Measurements from ENCODE around the gene PCK2. TPM values are rescaled to one million over a fixed set of nuclear protein-coding genes. Genes with fewer than 3 reads are reported as not detected.

PCK2 gene
- total and polyA plus RNA-seq, 2 of the 13 experiments (the other 11 are each of a cell fraction or from before 2014, with no cell fraction given), result 129 to 272 TPM

GRCh38 chr14:24098229-24098926 is 4.3 kb downstream of the PCK2 start (continued):
- TF ChIP-seq ZNF407 (CRISPR knock-in tag; IDR thresholded peaks at IDR 0.05; ENCODE audit: not compliant biosample characterization) (peak; percentile 28), GLMP (CRISPR knock-in tag; IDR thresholded peaks at IDR 0.05; ENCODE audit: borderline replicate concordance) (no peak), ZNF773 (CRISPR knock-in tag; IDR thresholded peaks at IDR 0.05; ENCODE audit: borderline replicate concordance) (0 out of 2 replicates have a peak, but pooled peaks have one; percentile 32), SP5 (CRISPR knock-in tag; IDR thresholded peaks at IDR 0.05; ENCODE audit: borderline replicate concordance, low read depth) (no peak), ZNF777 (CRISPR knock-in tag; IDR thresholded peaks at IDR 0.05) (0 out of 2 replicates have a peak, but pooled peaks have one; percentile 32), ZNF660 (CRISPR knock-in tag; IDR thresholded peaks at IDR 0.05; ENCODE audit: borderline replicate concordance, low read depth) (no peak), ZSCAN5A (CRISPR knock-in tag; IDR thresholded peaks at IDR 0.05; ENCODE audit: borderline replicate concordance) (0 out of 2 replicates have a peak, but pooled peaks have one; percentile 43), ISL2 (CRISPR knock-in tag; IDR thresholded peaks at IDR 0.05) (0 out of 2 replicates have a peak, but pooled peaks have one; percentile 31), KAT2B (IDR thresholded peaks at IDR 0.05; ENCODE audit: borderline replicate concordance, low read depth, low read length) (no peak), CREB3 (CRISPR knock-in tag; IDR thresholded peaks at IDR 0.05) (no peak)
- TF ChIP-seq, protein P1, sequence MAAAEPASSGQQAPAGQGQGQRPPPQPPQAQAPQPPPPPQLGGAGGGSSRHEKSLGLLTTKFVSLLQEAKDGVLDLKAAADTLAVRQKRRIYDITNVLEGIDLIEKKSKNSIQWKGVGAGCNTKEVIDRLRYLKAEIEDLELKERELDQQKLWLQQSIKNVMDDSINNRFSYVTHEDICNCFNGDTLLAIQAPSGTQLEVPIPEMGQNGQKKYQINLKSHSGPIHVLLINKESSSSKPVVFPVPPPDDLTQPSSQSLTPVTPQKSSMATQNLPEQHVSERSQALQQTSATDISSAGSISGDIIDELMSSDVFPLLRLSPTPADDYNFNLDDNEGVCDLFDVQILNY (CRISPR knock-in tag; conservative IDR thresholded peaks at IDR 0.05), result no peak
- TF ChIP-seq, protein P2, sequence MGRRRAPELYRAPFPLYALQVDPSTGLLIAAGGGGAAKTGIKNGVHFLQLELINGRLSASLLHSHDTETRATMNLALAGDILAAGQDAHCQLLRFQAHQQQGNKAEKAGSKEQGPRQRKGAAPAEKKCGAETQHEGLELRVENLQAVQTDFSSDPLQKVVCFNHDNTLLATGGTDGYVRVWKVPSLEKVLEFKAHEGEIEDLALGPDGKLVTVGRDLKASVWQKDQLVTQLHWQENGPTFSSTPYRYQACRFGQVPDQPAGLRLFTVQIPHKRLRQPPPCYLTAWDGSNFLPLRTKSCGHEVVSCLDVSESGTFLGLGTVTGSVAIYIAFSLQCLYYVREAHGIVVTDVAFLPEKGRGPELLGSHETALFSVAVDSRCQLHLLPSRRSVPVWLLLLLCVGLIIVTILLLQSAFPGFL (CRISPR knock-in tag; IDR thresholded peaks at IDR 0.05), result 0 out of 2 replicates have a peak, but pooled peaks have one; percentile 52
